ENCODE results near the gene EDARADD. TPM values are rescaled to one million over a fixed set of nuclear protein-coding genes. Genes with fewer than 3 reads are reported as not detected.

Gene EDARADD
- total RNA-seq: 1.4 and 2.7 TPM in 2 replicates

- H3K4me2 ChIP-seq (ENCODE audit: insufficient read depth, low read length): peak within 1 kb of the TSS; percentile 73
- H3K4me1 ChIP-seq (ENCODE audit: insufficient read depth, low read length): peaks cover 8% of the 10 kb centered on the region
- H3K27me3 ChIP-seq (ENCODE audit: insufficient read depth, low read length): peaks cover 10% of the 10 kb centered on the region
- no peaks in the 10 kb centered on the region for H3K9me3 ChIP-seq (ENCODE audit: low read depth, low read length)
- no peaks in the 10 kb centered on the region for H4K20me1 ChIP-seq (ENCODE audit: insufficient read depth, low read length)
- no peaks in the 10 kb centered on the region for H3K79me2 ChIP-seq (ENCODE audit: insufficient read depth, low read length)
- peak within 1 kb of the TSS; percentile 85 for H2AFZ ChIP-seq (ENCODE audit: low read length)
- no peak within 1 kb of the TSS for H3K27ac ChIP-seq (ENCODE audit: low read depth, low read length)
- no peak for TF ChIP-seq CTCF (IDR thresholded peaks at IDR 0.05; ENCODE audit: extremely low read depth, low read depth, low read length)
- peak; percentile 82 for DNase-seq (ENCODE audit: insufficient read length, low spot score, missing footprints)
- H3K4me3 ChIP-seq (ENCODE audit: insufficient read depth, low read length): peak within 1 kb of the TSS; percentile 75
- no peaks in the 10 kb centered on the region for H3K36me3 ChIP-seq (ENCODE audit: insufficient read depth, low read length)
Observed at GRCh38 chr1:236393681-236394481, at the start of gene EDARADD. TSS of gene EDARADD (plus strand) at chr1:236394286. CDS start at chr1:236394445, 159 bp downstream.

- Histone ChIP-seq H3K79me2 (ENCODE audit: insufficient read depth, low read length) (no peaks in the 10 kb centered on the region), H3K36me3 (ENCODE audit: insufficient read depth, low read length) (no peaks in the 10 kb centered on the region), H3K27me3 (ENCODE audit: insufficient read depth, low read length) (no peaks in the 10 kb centered on the region), H3K27ac (ENCODE audit: low read depth, low read length) (no peak overlapping the region), H3K4me2 (ENCODE audit: insufficient read depth, low read length) (no peak overlapping the region), H3K9me3 (ENCODE audit: low read depth, low read length) (no peaks in the 10 kb centered on the region), H3K4me3 (ENCODE audit: insufficient read depth, low read length) (no peak overlapping the region), H3K4me1 (ENCODE audit: insufficient read depth, low read length) (no peaks in the 10 kb centered on the region), H2AFZ (ENCODE audit: low read length) (no peak overlapping the region), H4K20me1 (ENCODE audit: insufficient read depth, low read length) (no peaks in the 10 kb centered on the region)
- no peak for DNase-seq (ENCODE audit: insufficient read length, low spot score, missing footprints)
- TF ChIP-seq CTCF (IDR thresholded peaks at IDR 0.05; ENCODE audit: extremely low read depth, low read depth, low read length): peak; percentile 30
Observed at GRCh38 chr1:236345728-236346127, 48.4 kb upstream of the EDARADD start.

- Histone ChIP-seq H2AFZ (ENCODE audit: low read length) (no peak overlapping the region), H3K4me3 (ENCODE audit: insufficient read depth, low read length) (no peak overlapping the region), H3K27me3 (ENCODE audit: insufficient read depth, low read length) (no peaks in the 10 kb centered on the region), H4K20me1 (ENCODE audit: insufficient read depth, low read length) (no peaks in the 10 kb centered on the region), H3K4me1 (ENCODE audit: insufficient read depth, low read length) (no peaks in the 10 kb centered on the region), H3K79me2 (ENCODE audit: insufficient read depth, low read length) (no peaks in the 10 kb centered on the region), H3K36me3 (ENCODE audit: insufficient read depth, low read length) (no peaks in the 10 kb centered on the region), H3K27ac (ENCODE audit: low read depth, low read length) (no peak overlapping the region), H3K4me2 (ENCODE audit: insufficient read depth, low read length) (no peak overlapping the region), H3K9me3 (ENCODE audit: low read depth, low read length) (no peaks in the 10 kb centered on the region)
- TF ChIP-seq CTCF (IDR thresholded peaks at IDR 0.05; ENCODE audit: extremely low read depth, low read depth, low read length): no peak
- DNase-seq (ENCODE audit: insufficient read length, low spot score, missing footprints): no peak
Observed at GRCh38 chr1:236348071-236348470, 46.0 kb upstream of the EDARADD start.

- Histone ChIP-seq H3K9me3 (ENCODE audit: low read depth, low read length) (no peaks in the 10 kb centered on the region), H3K4me3 (ENCODE audit: insufficient read depth, low read length) (no peak overlapping the region)
Observed at GRCh38 chr1:236350308-236350707, 43.8 kb upstream of the EDARADD start.

More at GRCh38 chr1:236350308-236350707, 43.8 kb upstream of the EDARADD start:
- no peaks in the 10 kb centered on the region for H3K36me3 ChIP-seq (ENCODE audit: insufficient read depth, low read length)
- no peaks in the 10 kb centered on the region for H4K20me1 ChIP-seq (ENCODE audit: insufficient read depth, low read length)
- H2AFZ ChIP-seq (ENCODE audit: low read length): no peak overlapping the region
- H3K27me3 ChIP-seq (ENCODE audit: insufficient read depth, low read length): no peaks in the 10 kb centered on the region
- H3K4me2 ChIP-seq (ENCODE audit: insufficient read depth, low read length): no peak overlapping the region
- H3K79me2 ChIP-seq (ENCODE audit: insufficient read depth, low read length): no peaks in the 10 kb centered on the region
- DNase-seq (ENCODE audit: insufficient read length, low spot score, missing footprints): no peak
- no peak overlapping the region for H3K27ac ChIP-seq (ENCODE audit: low read depth, low read length)
- H3K4me1 ChIP-seq (ENCODE audit: insufficient read depth, low read length): peaks cover 6% of the 10 kb centered on the region
- TF ChIP-seq CTCF (IDR thresholded peaks at IDR 0.05; ENCODE audit: extremely low read depth, low read depth, low read length): no peak

Data from osteoblast (primary cell).